Activated CD4-positive, alpha-beta T cell treated with anti-CD3 and anti-CD28 coated beads for 48 hours (primary cell): ENCODE measurements around the gene FAM131C.
"Not testable (repeated sequence)": the region's sequence is repeated elsewhere in the genome, so short reads cannot be mapped to it uniquely, and the experiment has no call there.

Experiments
- DNase-seq: peaks from one replicate; pipeline ENCODE4 v3.0.0-alpha.2; 2020

Gene FAM131C

DNA sequence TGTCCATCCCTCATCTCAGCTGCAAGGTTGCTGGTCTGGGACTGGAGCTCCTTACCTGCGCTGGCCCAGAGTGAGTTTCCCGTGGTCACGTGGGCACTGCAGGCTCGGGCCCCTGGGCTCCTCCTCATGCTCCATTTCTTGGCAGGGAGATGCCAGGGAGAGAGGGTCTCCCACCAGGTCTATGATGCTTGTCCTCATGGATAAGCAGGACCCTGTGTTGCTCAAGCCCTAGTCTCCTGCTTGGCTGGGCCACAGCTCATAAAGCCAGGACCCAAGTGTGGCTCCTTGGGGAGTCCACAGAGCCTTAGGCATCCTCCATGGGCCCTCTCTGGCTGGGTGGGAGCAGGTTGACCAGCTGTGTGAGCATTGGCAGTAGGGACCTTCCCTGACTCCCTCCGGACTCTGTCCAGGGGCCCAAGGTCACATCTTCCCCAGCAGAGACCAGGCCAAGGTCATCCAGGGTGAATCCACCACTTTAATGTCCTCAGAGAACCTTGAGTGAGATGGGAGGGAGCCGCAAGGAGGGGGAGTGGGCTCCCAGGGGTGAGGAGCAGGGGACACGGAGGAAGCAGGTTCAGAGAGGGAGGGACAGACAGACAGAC lies 16.0 kb downstream of the FAM131C start:
- not testable (repeated sequence) for DNase-seq

DNA sequence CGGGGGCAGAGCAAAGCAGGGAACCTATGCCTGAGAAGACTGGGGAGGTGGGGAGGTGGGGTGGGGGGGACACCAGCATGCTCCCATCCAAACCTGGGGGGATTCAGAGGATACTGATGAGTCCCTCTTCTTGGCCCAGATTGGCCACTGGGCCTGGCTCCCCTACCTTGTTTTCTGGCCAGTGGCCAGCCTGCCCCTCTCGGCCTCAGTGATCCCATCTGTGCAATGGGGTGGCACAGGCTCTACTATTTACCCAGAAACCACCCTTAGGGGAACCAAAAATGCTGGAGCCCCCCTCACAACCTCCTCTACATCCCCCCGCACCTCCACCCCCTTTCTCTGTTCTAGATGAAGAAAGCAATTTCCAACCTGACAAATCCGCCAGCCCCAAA lies 16.9 kb downstream of the FAM131C start:
- not testable (repeated sequence) for DNase-seq

DNA sequence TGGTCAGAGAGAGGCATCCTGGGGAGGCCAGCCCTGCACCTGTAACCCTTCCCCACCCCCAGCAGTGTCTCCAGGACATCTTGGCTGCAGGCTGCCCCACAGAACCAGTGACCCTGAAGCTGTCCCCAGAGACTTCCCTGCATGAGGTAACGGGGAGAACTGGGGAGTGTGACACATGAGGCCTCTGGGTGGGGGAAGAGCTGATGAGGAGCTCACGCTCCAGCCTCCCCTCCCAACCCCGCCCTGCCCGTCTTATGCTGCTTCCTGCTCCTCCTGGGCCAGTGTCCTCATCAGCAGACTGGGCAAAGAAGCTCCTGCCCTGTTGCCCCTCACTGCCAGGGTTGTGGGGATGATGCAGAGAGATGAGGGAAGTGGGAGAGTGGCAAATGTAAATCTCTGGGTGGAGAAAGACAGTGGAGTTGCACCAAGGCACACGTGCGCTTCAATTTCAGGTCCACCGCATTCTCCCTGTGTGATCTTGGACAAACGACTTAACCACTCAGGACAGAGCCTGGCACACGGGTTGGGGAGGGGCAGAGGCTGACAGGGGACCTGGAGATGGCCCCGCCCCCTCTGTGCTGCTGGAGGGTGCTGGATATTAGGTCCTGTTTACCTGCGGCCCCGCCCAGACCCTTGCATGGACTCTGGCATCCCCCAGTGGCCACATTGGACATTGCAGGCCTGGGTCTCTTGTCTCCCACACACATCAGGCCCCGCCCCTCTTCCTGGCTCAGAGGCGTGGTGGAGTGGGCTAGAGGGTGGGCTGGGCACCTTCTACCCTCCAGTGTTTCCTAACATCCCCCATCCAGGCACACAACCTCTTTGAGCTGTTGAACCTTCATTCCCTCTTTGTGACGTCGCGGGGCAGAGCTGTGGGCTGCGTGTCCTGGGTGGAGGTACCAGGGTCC lies 17.6 kb downstream of the FAM131C start:
- peak; percentile 94 for DNase-seq

DNA sequence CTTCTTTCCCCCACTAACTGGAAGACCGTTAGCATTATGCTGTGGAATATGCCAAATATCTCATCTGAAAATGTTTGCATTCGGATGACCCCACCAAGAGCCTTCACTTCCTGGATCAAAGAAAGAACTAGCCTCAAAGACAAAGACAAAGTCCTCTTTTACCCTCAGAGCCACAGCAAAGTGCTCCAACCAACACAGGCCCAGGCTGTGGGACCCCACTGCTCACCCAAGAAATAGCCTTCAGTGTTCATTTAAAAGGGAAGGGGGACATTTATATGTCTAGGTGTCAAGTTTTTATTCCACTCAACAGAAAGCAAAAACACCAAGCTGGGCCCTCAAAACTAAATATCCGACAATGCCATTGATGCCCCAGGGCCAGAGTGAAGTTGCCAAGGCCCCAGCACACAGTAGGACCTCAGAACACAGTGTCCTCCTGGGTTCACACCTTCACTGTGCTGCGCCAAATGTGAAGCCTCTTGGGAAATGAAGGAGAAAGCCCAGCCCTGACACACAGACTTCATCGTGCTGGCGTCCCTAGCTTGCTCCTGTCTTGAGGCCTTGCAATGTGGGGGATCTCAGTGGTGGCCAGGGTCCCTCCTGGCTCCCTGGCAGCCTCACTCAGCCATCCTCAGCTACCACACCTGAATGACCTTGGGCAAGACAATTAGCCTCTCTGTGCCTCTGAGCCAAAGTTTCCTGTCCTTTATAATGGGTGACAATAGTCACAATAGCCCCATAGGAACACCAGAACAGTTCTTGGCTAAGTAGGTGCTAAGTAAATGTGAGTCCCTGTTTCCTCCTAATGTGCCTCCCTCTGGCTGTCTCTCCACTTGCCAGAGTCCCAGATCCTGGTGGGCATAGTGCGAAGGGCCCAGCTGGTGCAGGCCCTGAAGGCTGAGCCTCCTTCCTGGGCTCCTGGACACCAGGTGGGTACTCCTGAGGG lies 18.6 kb downstream of the FAM131C start:
- DNase-seq, result no peak

DNA sequence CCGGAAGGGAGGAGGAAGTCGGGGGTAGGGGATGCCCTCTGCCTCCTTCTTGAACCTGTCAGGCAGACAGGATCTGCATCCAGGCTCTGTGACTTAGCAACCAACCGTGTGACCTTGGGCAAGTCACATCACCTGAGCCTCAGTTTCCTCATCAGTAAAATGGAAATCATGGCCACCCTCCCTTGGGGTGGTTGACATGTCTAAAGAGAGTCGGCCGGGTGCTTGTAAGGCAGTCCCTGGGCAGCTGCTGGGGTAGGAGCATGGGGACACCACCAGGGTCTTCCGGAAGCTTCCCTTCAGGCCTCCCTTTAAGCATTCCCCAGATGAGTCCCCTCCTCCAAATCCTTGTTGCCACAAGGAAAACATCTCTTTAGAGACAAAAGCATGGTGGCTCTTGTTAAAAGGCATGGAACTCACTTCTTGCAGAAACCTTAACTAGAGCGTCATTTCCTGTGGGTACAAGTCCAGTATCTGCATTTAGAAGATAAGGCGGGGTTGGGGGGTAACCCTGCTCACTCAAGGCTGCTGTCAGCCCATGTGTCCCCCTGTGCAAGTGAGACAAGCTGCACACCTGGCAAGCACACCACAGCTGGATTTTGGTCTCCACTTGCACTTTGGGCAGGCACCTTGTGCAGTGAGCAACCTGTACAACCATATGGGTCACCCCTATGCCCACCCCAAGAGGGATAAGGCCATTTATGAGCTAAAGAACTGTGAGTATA lies 19.5 kb downstream of the FAM131C start:
- DNase-seq, result no peak

DNA sequence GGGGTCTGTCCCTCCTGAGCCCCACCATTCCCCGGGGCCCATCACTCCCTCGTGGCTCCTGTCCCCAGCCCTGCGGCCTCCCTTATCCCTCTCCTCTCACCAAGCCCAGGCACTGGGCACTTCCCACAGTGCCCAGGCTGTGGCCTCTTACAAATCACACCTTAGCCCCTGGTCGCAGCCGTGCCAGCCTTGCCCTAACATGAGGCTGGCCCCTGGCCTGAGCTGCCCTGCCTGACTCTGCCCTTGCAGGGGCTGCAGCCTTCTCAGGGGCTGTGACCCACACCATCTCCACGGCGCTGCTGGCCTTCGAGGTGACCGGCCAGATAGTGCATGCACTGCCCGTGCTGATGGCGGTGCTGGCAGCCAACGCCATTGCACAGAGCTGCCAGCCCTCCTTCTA lies 21.5 kb downstream of the FAM131C start:
- not testable (repeated sequence) for DNase-seq

DNA sequence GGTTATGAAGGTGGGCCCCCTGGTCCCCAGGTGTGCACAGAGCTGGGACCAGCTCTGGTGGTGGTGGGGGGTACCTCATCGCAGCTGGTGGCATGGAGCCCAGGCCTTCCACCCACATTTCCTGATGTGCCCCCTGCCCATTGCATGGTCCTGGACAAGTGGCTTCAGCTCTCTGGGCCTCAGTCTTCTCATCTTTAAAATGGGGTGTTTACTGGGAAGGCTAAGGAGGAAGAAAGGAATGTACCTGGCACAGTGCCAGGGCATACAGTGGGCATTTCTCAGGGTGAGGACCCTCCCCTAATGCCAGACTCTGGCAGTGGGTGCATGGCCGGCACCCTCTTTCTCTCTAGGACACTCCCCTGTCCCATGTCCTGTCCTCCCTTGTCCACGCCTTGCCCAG lies 22.4 kb downstream of the FAM131C start:
- no peak for DNase-seq

DNA sequence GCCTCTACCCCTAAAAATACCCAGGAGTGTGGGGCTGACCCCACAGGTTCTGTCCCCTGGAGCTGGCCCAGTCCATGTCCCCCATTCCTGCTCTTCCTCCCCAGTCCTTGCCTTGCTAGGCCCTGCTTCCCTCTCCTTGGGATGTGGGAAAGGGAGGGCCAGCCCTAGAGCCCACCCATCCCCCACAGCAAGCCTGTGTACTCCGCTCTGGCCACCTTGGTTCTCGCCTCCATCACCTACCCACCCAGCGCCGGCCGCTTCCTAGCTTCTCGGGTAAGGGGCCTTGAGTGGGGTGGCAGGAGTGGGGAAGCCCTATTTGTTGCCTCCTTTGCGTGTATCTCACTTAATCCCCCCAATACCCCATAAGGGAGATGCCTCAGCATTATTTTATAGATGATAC lies 23.1 kb downstream of the FAM131C start:
- no peak for DNase-seq

DNA sequence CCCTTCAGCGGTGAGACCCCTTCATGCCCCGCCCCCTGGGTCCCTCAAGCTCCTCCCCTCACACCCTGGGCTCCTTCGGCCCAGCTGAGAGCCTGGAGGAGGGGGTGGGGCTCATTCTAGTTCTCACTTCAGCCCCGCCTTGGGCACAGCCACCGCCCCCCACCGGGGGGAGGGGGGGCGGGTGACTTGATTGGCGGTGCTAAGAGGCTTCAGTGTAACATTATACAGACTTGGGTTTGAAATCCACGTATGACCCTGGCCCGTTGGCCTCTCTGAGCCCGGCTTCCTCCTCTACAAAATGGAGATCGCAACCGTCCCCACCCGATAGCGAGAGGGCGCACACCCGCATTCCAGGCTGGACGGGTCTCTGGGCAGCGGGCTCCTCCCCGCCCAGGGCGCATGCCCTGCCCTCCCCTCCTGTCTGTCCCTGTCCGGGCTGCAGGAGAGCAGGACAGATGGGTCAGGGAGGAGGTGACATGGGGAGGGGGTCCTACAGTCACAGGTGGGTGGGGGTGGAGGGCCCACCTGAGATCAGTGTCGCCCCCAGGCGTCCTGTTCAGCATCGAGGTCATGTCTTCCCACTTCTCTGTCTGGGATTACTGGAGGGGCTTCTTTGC lies 24.8 kb downstream of the FAM131C start:
- peak; percentile 60 for DNase-seq

DNA sequence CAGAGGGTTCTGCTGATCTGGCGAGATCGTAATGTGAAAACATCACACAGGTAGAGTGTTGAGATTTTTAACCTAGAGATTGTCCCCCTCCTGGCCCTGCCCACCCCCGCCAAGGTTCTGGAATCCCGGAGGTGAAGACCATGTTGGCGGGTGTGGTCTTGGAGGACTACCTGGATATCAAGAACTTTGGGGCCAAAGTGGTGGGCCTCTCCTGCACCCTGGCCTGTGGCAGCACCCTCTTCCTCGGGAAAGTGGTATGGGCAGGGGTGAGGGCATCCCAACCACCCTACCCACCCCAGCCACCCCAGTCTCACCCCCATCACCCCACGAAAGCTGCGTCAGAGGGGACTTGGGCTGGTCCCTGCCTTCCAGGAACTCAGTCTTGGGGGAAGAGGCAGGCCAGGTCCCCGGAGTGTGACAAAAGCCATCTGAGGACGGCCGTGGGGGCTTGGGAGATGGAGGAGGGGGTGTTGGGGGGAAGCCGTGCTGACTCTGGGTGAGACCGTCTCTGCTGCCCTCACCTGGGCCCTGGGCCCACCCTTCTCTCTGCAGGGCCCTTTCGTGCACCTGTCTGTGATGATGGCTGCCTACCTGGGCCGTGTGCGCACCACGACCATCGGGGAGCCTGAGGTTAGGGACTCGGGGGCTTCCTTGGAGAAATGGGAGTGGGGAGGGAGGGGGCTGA lies 25.5 kb downstream of the FAM131C start:
- no peak for DNase-seq

DNA sequence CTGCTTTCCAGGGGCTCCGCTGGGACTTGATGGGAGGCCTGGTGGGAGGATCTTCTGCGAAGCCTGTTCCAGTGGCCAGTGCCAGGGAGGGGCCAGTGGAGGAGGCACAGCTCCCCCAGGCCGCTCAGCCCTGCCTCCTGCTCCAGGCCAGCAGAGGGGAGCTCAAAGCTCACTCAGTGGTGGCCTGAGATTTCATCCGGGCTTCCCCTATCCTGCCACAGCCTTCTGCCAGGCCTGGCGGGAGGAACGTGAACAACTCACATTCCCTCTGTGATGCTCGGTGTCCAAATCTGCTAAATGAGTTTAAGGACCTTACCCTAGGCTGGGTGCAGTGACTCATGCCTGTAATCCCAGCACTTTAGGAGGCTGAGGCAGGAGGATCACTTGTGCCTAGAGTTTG lies 26.6 kb downstream of the FAM131C start:
- no peak for DNase-seq

DNA sequence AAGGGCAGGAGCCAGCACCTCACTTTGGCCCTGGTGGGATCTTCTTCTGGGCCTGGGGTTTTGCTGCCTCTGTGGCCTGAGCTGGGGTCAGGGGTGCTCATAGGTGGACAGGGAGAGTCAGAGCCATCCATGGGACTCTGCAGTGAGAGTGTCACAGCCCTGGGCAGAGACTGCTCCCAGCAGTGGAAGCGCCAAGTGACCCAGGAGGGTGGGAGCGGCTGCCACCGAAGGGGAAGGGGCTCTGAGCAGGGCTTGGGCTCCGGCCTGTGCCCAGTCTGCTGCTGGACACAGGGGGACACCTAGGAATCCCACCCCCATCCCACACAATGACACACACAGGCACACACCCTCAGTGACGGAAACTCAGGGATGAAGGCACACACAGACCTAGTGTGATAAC lies 29.5 kb downstream of the FAM131C start:
- DNase-seq, result no peak

DNA sequence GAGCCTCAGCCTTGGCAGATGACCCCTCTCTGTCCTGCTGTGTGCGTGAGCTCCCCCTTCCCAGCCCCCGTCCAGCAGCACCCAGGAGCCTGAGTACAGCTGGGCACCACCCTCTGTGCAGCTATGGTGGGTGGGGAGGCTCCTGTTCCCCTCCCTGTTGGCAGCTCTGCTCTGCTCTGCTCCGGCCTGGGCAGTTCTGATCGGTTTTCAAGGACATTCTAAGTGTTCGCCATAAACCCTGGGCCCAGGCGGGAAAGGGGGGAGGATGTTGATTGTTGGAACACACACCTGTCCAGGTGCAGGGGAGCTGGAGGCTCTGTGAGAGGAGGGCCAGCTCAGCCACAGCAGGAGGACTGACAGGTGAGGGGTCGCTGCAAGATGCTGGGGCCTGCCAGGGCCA lies 29.9 kb downstream of the FAM131C start, which contains the start of gene CLCNKB:
TSS of gene CLCNKB (plus strand) at position 262 of the 400 bp plus-strand sequence. CDS start 711 bp downstream, outside the sequence.
- no peak for DNase-seq

DNA sequence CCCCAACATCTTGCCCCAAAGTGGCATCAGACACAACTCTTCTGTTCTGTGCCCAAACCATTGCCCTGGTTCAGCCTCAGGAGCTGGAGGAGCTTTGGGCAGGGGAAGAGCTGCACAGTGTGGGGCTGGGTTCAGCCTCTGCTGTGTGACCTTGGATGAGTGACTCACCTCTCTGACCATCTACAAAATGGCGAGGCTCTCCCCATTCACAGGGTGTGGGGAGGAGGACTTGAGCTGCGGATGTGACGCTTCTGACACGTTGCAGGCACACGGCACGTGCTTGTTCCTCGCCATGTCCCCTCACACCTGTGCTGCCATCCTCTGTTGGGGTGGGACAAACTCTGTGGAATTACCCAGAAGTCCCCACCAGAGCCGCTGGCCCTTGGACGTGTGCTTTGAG lies 30.8 kb downstream of the FAM131C start:
- not testable (repeated sequence) for DNase-seq

DNA sequence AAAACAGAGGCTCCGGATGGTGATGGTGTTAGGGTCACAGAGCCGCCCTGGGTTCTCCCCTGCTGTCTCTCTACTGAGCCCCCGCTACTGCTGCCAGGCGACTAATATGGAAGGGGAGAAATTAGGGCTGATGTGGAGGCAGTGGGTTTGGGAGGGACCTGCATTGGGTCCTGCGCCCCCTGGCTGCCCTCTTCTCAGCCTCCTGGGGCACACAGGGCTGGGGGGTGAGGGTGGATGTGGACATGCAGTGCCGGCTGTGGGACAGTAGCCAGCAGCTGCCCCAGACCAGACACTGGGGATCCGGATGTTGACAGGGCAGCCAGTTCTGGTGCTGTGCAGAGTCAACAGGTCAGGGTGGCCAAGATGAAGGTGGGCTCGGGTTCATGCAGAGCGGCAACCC lies 31.4 kb downstream of the FAM131C start:
- DNase-seq, result no peak

DNA sequence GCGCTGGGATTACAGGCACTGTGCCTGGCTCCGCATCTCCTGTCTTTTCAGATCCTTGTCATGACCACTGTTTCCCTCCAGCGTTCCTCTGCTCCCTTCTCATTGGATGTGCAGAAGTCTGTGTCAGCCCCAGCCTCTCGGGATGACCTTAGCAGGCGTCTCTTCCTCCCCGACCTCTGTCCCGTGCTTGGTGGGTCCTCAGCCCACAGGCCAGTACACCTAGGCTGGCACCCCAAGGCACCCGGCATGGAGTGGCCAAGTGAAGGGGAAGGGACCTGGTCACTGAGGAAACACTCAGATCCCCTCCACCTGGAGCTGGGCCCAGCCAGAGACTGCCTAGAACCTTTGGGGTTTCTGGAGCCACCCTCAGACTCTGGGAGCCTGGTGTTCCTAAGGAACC lies 32.3 kb downstream of the FAM131C start:
- no peak for DNase-seq

DNA sequence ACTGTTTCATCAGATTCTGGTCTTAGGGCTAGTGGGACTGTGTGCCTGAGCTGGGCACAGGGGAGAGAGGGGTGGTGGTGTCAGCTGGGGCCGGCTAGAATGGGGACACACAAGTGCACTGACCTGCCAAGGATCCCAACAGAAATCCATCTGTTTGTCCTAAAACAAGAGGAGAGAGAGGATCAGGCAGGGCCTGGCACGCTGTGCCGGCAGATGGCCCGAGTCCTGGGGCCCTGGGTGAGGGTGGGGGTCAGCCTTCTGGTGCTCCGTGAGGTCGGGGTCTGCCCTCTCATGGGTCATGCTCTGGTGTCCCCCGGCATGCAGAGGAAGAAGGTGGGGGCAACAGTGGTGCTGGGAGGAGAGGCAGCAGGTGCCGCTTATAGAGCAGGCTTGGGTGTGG lies 33.6 kb downstream of the FAM131C start:
- not testable (repeated sequence) for DNase-seq

DNA sequence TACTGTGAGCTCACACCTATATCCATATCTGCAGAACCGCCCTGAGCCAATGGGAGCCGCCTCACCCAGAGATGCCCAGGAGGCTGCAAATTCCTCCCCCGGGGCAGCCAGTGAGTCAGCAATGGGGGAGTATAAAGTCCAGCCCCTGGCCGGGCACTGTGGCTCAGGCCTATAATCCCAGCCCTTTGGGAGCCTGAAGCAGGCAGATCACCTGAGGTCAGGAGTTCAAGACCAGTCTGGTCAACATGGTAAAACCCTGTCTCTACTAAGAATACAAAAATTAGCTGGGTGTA lies 34.9 kb downstream of the FAM131C start:
- no peak for DNase-seq

DNA sequence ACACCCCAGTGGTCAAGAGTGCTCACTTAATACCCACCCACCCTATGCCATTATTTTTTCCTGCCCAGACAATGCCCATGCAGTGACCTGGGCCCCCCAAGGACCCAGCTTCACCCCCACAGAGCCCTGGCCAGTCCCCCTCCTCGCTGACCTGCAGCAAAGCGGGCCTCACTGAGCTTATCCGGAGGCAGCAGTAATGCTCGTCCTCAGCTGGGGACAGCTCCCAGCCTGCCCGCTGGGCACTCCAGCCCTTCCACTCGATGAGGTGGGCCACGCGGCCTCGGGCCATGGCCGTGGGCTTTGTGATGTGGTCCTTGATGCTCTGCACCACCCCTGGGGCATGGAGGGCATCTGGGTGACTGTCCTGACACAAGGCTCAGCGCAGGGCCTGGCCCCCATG lies 37.0 kb downstream of the FAM131C start:
- not testable (repeated sequence) for DNase-seq

DNA sequence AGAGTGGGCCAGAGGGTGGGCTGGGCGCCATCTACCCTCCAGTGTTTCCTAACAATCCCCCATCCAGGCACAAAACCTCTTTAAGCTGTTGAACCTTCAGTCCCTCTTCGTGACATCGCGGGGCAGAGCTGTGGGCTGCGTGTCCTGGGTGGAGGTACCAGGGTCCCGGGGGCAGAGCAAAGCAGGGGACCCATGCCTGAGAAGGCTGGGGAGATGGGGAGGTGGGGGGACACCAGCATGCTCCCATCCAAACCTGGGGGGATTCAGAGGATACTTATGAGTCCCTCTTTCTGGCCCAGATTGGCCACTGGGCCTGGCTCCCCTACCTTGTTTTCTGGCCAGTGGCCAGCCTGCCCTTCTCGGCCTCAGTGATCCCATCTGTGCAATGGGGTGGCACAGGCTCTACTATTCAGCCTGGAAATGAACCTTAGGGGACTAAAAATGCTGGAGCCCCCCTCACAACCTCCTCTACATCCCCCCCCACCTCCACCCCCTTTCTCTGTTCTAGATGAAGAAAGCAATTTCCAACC lies 40.3 kb downstream of the FAM131C start:
- not testable (repeated sequence) for DNase-seq

DNA sequence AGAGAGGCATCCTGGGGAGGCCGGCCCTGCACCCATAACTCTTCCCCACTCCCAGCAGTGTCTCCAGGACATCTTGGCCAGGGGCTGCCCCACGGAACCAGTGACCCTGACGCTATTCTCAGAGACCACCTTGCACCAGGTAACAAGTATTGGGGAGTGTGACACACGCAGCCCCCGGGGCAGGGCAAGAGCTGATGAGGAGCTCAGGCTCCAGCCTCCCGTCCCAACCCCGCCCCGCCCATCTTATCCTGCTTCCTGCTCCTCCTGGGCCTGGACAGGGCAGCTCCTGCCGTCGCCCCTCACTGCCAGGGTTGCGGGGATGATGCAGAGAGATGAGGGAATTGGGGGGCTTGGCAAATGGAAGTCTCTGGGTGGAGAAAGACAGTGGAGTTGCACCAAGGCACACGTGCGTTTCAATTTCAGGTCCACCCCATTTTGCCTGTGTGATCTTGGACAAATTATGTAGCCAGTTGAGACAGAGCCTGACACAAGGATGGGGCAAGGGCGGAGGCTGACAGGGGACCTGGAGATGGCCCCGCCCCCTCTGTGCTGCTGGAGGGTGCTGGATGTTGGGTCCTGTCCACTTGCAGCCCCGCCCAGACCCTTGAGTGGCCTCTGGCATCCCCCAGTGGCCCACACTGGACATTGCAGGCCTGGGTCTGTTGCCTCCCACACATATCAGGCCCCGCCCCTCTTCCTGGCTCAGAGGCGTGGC lies 40.9 kb downstream of the FAM131C start:
- peak; percentile 83 for DNase-seq
